HepG2 (cell line): ENCODE measurements around the gene SIRPA. TPM values are rescaled to one million over a fixed set of nuclear protein-coding genes. Genes with fewer than 3 reads are reported as not detected.

ENCODE experiments used
- ATAC-seq: fragments of 200-7000 bp; cut with Tn5 transposase; 3 replicates; pipeline ENCODE4 v1.9.1; 2020; ENCODE audit warnings: mild to moderate bottlenecking, moderate library complexity
- BruUV-seq: library from RNA; stranded (reverse); fragments of 400-500 nt; replicated peaks from 2 replicates; lab custom pipeline; 2021; lab: Mats Ljungman, UMichigan
- CTCF ChIA-PET: fragments of 300-600 bp; formaldehyde crosslinking; extraction: SDS; loops from one replicate; lab custom pipeline; 2021; ENCODE audit warnings: low total read pairs, inconsistent platforms, low intra/inter-chr PET ratio; lab: Yijun Ruan, JAX
- POLR2A ChIA-PET: fragments of 350-600 bp; sonication (Branson Sonifier 250); formaldehyde crosslinking; loops from one replicate; lab custom pipeline; 2020; ENCODE audit warnings: antibody characterized with exemption, inconsistent platforms; lab: Yijun Ruan, JAX
- DNase-seq: peaks from one replicate; pipeline ENCODE4 v3.0.0-alpha.2; 2015; ENCODE audit warnings: low spot score
- FAIRE-seq: peaks from 3 replicates; lab custom pipeline; 2011; peaks lifted over from hg19 to GRCh38; lab: Jason Lieb, UNC
- H2AFZ ChIP-seq: one replicate; pipeline ENCODE4 v1.6.1; 2011; ENCODE audit warnings: low read length, inconsistent platforms
- H3K27ac ChIP-seq: fragments of 300-600 bp; 3 replicates; pipeline ENCODE4 v1.8.0; 2011; ENCODE audit warnings: mixed run types, mild to moderate bottlenecking, mixed read lengths, low read length, inconsistent platforms; ENCODE audit not compliant: insufficient read depth; ENCODE audit errors: extremely low read length
- H3K27me3 ChIP-seq, 2 experiments: fragments of 200-600 bp in 1 of 2; 2 replicates in 1 of 2; 3 replicates in 1 of 2; pipeline versions ENCODE4 v1.6.0 to v1.8.0; 2011; ENCODE audit warnings: low read length in 2 of 2, mild to moderate bottlenecking in 2 of 2, moderate library complexity in 2 of 2, inconsistent platforms in 1 of 2; ENCODE audit not compliant: insufficient read depth in 2 of 2, control insufficient read depth in 1 of 2
- H3K36me3 ChIP-seq, 2 experiments: fragments of 200-600 bp in 1 of 2; replicated peaks in 1 of 2; 2 replicates in 1 of 2; 3 replicates in 1 of 2; pipeline versions ENCODE4 v1.5.1 to v1.8.0; 2011; ENCODE audit warnings: low read length in 2 of 2, inconsistent platforms in 1 of 2; ENCODE audit not compliant: insufficient read depth in 2 of 2, control insufficient read depth in 1 of 2
- H3K4me1 ChIP-seq: 2 replicates; pipeline ENCODE4 v1.5.1; 2012; ENCODE audit warnings: low read length, inconsistent platforms; ENCODE audit not compliant: insufficient read depth
- H3K4me2 ChIP-seq: 2 replicates; pipeline ENCODE4 v1.6.0; 2011; ENCODE audit warnings: low read depth, low read length, inconsistent platforms
- H3K4me3 ChIP-seq, 3 experiments: fragments of 200-600 bp in 1 of 3; sonication (generic), shearing (Covaris generic) in 1 of 3; replicated peaks in 1 of 3; 2 replicates each; pipeline ENCODE4 v1.5.1; 2011 to 2016; ENCODE audit warnings: low read length in 3 of 3, inconsistent platforms in 2 of 3, low read depth in 2 of 3, mild to moderate bottlenecking in 2 of 3, control low read depth in 1 of 3, mixed read lengths in 1 of 3; ENCODE audit not compliant: insufficient read depth in 1 of 3
- H3K79me2 ChIP-seq: one replicate; pipeline ENCODE4 v1.6.1; 2011; ENCODE audit warnings: low read length, inconsistent platforms; ENCODE audit not compliant: insufficient read depth
- H3K9ac ChIP-seq: 2 replicates; pipeline ENCODE4 v1.6.0; 2011; ENCODE audit warnings: mild to moderate bottlenecking, low read depth, low read length, inconsistent platforms; ENCODE audit not compliant: insufficient read depth
- H3K9me3 ChIP-seq: 2 replicates; pipeline ENCODE4 v1.5.1; 2012; ENCODE audit warnings: mild to moderate bottlenecking, low read length
- H4K20me1 ChIP-seq: 2 replicates; pipeline ENCODE4 v1.6.0; 2011; ENCODE audit warnings: inconsistent platforms, mild to moderate bottlenecking, low read length, moderate library complexity; ENCODE audit not compliant: insufficient read depth
- ATF5 ChIP-seq: sonication (generic); formaldehyde crosslinking; IDR thresholded peaks from 2 replicates; pipeline ENCODE4 v1.4.0; 2020; ENCODE audit warnings: mild to moderate bottlenecking, low read depth, missing genetic modification reagents
- GZF1 ChIP-seq: sonication (generic); formaldehyde crosslinking; IDR thresholded peaks from 2 replicates; pipeline ENCODE4 v1.5.1; 2020; ENCODE audit warnings: mild to moderate bottlenecking, missing genetic modification reagents
- HNRNPLL ChIP-seq: fragments of 200-400 bp; formaldehyde crosslinking; IDR thresholded peaks from 2 replicates; pipeline ENCODE4 v1.6.1; 2017; ENCODE audit warnings: mild to moderate bottlenecking, low read depth, low read length; ENCODE audit not compliant: poor library complexity, severe bottlenecking
- MBD4 ChIP-seq: IDR thresholded peaks from 2 replicates; pipeline ENCODE4 v1.6.1; 2012; ENCODE audit warnings: low read length, inconsistent platforms, borderline replicate concordance
- NAIF1 ChIP-seq: sonication (generic); formaldehyde crosslinking; IDR thresholded peaks from 2 replicates; pipeline ENCODE4 v1.5.0; 2020; ENCODE audit warnings: mild to moderate bottlenecking, missing genetic modification reagents, borderline replicate concordance
- SMYD3 ChIP-seq: sonication (generic); formaldehyde crosslinking; IDR thresholded peaks from 2 replicates; pipeline ENCODE4 v1.8.1; 2023; ENCODE audit warnings: mild to moderate bottlenecking, missing genetic modification reagents
- SOX5 ChIP-seq: IDR thresholded peaks from 2 replicates; pipeline ENCODE4 v1.6.1; 2016; ENCODE audit warnings: borderline replicate concordance
- TCF7L2 ChIP-seq: IDR thresholded peaks from 2 replicates; pipeline ENCODE4 v1.6.1; 2011; ENCODE audit warnings: mild to moderate bottlenecking, low read depth, low read length, moderate library complexity
- ZMAT3 ChIP-seq: sonication (generic); formaldehyde crosslinking; conservative IDR thresholded peaks from 2 replicates; pipeline ENCODE4 v1.7.0; 2021; ENCODE audit warnings: missing genetic modification reagents
- ZNF224 ChIP-seq: sonication (generic); formaldehyde crosslinking; IDR thresholded peaks from 2 replicates; pipeline ENCODE4 v1.5.0; 2020; ENCODE audit warnings: mild to moderate bottlenecking, missing genetic modification reagents
- ZNF768 ChIP-seq: sonication (generic); formaldehyde crosslinking; IDR thresholded peaks from 2 replicates; pipeline ENCODE4 v1.4.0; 2020; ENCODE audit warnings: missing genetic modification reagents
- WGBS: methylation state at CpG from one replicate; pipeline ENCODE4 v1.1.6; 2017; ENCODE audit warnings: low lambda C conversion rate; 5-methylcytosine and 5-hydroxymethylcytosine counted together
- in situ Hi-C: cut with HindIII; loops from 2 replicates; pipeline ENCODE4 v1.10.0; 2017; ENCODE audit warnings: low pct_unique_long_range_greater_than_20kb; ENCODE audit not compliant: extremely low pct_ligation_motif_present
- intact Hi-C: fragments of 100-400 bp; cut with micrococcal nuclease; formaldehyde crosslinking; loops from one replicate; pipeline ENCODE4 v1.10.0; 2022; ENCODE audit not compliant: unreplicated experiment
- polyA plus RNA-seq, 8 experiments: library from polyadenylated mRNA; depleted of rRNA in 3 of 8; stranded (reverse) in 7 of 8; unstranded in 1 of 8; fragments of >200 nt; fragmentation: Illumina TruSeq in 4 of 8; extraction: Trizol in 4 of 8; gene quantifications; 2 replicates each; pipeline versions ENCODE4 v1.2.1 to v1.2.3, GENCODE V29; 2011 to 2016; ENCODE audit warnings: low read depth in 4 of 8, missing spikeins in 1 of 8, mixed read lengths in 1 of 8; ENCODE audit not compliant: insufficient read depth in 1 of 8
- total RNA-seq, 5 experiments: library from RNA; depleted of rRNA; stranded (reverse); fragments of >200 nt; fragmentation: Illumina TruSeq; extraction: Trizol; gene quantifications; 2 replicates each; pipeline ENCODE4 v1.2.3, GENCODE V29; 2016; ENCODE audit warnings: low read depth in 1 of 5

Gene SIRPA
- total and polyA plus RNA-seq, 2 of the 13 experiments (the other 11 are each of a cell fraction or from before 2014, with no cell fraction given), result 7.2 to 17.6 TPM

- CTCF ChIA-PET, result no interaction called here
- no peaks in the 10 kb centered on the region for H3K79me2 ChIP-seq
- no peak overlapping the region for H2AFZ ChIP-seq
- ATAC-seq (no peak), FAIRE-seq (no peak), DNase-seq (no peak)
- H3K4me2 ChIP-seq, result peak overlapping the region; percentile 72; the same call in 1 of the 2 replicates
- no peak overlapping the region for H3K9ac ChIP-seq
- TF ChIP-seq TCF7L2 (0 out of 2 replicates have a peak, but pooled peaks have one; percentile 4), HNRNPLL (peak; percentile 50), ZNF224 (peak; percentile 41; the same call in 1 of the 2 replicates), SMYD3 (CRISPR knock-in tag) (no peak), ATF5 (CRISPR knock-in tag) (no peak), ZNF768 (CRISPR knock-in tag) (peak; percentile 86), GZF1 (CRISPR knock-in tag) (no peak), MBD4 (no peak), ZMAT3 (CRISPR knock-in tag) (no peak), NAIF1 (CRISPR knock-in tag) (no peak), SOX5 (CRISPR knock-in tag) (no peak)
- H3K9me3 ChIP-seq, result no peaks in the 10 kb centered on the region
- H3K4me1 ChIP-seq, result peaks cover 42% of the 10 kb centered on the region
- WGBS, result 32% methylated on average over 14 of the region's 14 CpGs
- H3K27me3 ChIP-seq, result peaks cover 15 to 47% of the 10 kb centered on the region in 2 experiments; a peak in 4 of 5 replicates
- no peaks in the 10 kb centered on the region for H3K36me3 ChIP-seq
- intact Hi-C loops (loop anchor here (5.0 kb wide), 1 partner anchor 45 kb away; no protein-coding TSS in a partner anchor), in situ Hi-C loops (no loop called here)
- BruUV-seq, result no TSS peak
- H3K27ac ChIP-seq, result no peak overlapping the region
- H4K20me1 ChIP-seq, result no peaks in the 10 kb centered on the region
- peak overlapping the region in 1 of 3 experiments; percentile 49; a peak in 1 of 6 replicates for H3K4me3 ChIP-seq
- POLR2A ChIA-PET, result no interaction called here
Measured at GRCh38 chr20:1947535-1947846, 52.3 kb downstream of the SIRPA start.
